Fibroblast of skin of back (primary cell): ENCODE measurements around the gene PSMB8. TPM values are rescaled to one million over a fixed set of nuclear protein-coding genes. Genes with fewer than 3 reads are reported as not detected.
"Not testable (repeated sequence)": the region's sequence is repeated elsewhere in the genome, so short reads cannot be mapped to it uniquely, and the experiment has no call there.

Experiments
- DNase-seq: peaks from one replicate; pipeline ENCODE4 v3.0.0-alpha.2; 2013
- polyA plus RNA-seq, 2 experiments: library from polyadenylated mRNA; unstranded; fragments of 120-200 nt; gene quantifications; one replicate each; pipeline ENCODE4 v1.2.1, GENCODE V29; 2013; ENCODE audit not compliant: insufficient read length in 2 of 2

PSMB8 gene
- polyA plus RNA-seq (2013, experiment 1 of 2; ENCODE audit: insufficient read length) = 28.3 TPM
- 26.7 TPM for polyA plus RNA-seq (2013, experiment 2 of 2; ENCODE audit: insufficient read length)

- DNase-seq = peak; percentile 93
Measured at GRCh38 chr6:32843979-32844838, at the start of gene PSMB8. Gene PSMB8 (minus strand): TSS chr6:32844047. CDS start chr6:32843996, 51 bp downstream.

- no peak for DNase-seq
Measured at GRCh38 chr6:32890831-32891230, 47.0 kb upstream of the PSMB8 start.

GRCh38 chr6:32889533-32889932 lies 45.7 kb upstream of the PSMB8 start:
- peak; percentile 72 for DNase-seq

GRCh38 chr6:32888576-32888975 lies 44.7 kb upstream of the PSMB8 start:
- no peak for DNase-seq

GRCh38 chr6:32887616-32888015 lies 43.8 kb upstream of the PSMB8 start:
- DNase-seq = no peak

GRCh38 chr6:32886681-32887383 lies 43.0 kb upstream of the PSMB8 start:
- peak; percentile 94 for DNase-seq

GRCh38 chr6:32885698-32886286 lies 41.9 kb upstream of the PSMB8 start:
- peak; percentile 76 for DNase-seq

GRCh38 chr6:32883789-32884188 lies 39.9 kb upstream of the PSMB8 start:
- peak; percentile 72 for DNase-seq

GRCh38 chr6:32882879-32883250 lies 39.0 kb upstream of the PSMB8 start:
- peak; percentile 72 for DNase-seq

- DNase-seq = not testable (repeated sequence)
Measured at GRCh38 chr6:32880962-32881361, 37.1 kb upstream of the PSMB8 start.

- no peak for DNase-seq
Measured at GRCh38 chr6:32879691-32880090, 35.8 kb upstream of the PSMB8 start.

GRCh38 chr6:32876603-32877002 lies 32.8 kb upstream of the PSMB8 start:
- DNase-seq = no peak

GRCh38 chr6:32873947-32874346 lies 30.1 kb upstream of the PSMB8 start:
- not testable (repeated sequence) for DNase-seq

- DNase-seq = peak; percentile 67
Measured at GRCh38 chr6:32868257-32868788, 24.5 kb upstream of the PSMB8 start.

GRCh38 chr6:32867554-32868256 lies 23.9 kb upstream of the PSMB8 start:
- DNase-seq = no peak

GRCh38 chr6:32867022-32867477 lies 23.2 kb upstream of the PSMB8 start:
- no peak for DNase-seq

- no peak for DNase-seq
Measured at GRCh38 chr6:32865724-32866443, 22.0 kb upstream of the PSMB8 start.

- DNase-seq = no peak
Measured at GRCh38 chr6:32862725-32863124, 18.9 kb upstream of the PSMB8 start.

- no peak for DNase-seq
Measured at GRCh38 chr6:32860674-32861073, 16.8 kb upstream of the PSMB8 start.

GRCh38 chr6:32858194-32858593 lies 14.3 kb upstream of the PSMB8 start:
- no peak for DNase-seq

- no peak for DNase-seq
Measured at GRCh38 chr6:32857156-32857891, 13.5 kb upstream of the PSMB8 start.
